Muscle of leg (tissue), 11 donors: ENCODE results near the gene LSAMP. TPM values are rescaled to one million over a fixed set of nuclear protein-coding genes. Genes with fewer than 3 reads are reported as not detected.

ENCODE experiments used
- DNase-seq: peaks from one replicate; pipeline ENCODE4 v3.0.0; 2013
- H3K27ac ChIP-seq: one replicate; pipeline ENCODE4 v1.5.1; 2013; ENCODE audit warnings: mild to moderate bottlenecking, low read length, control low read depth
- H3K27me3 ChIP-seq: one replicate; pipeline ENCODE4 v1.6.1; 2013; ENCODE audit warnings: low read length; ENCODE audit not compliant: control insufficient read depth, insufficient read depth
- H3K36me3 ChIP-seq: one replicate; pipeline ENCODE4 v1.6.1; 2013; ENCODE audit warnings: low read length; ENCODE audit not compliant: control insufficient read depth, insufficient read depth
- H3K4me1 ChIP-seq: one replicate; pipeline ENCODE4 v1.6.1; 2013; ENCODE audit warnings: low read length; ENCODE audit not compliant: control insufficient read depth, insufficient read depth
- H3K4me3 ChIP-seq: one replicate; pipeline ENCODE4 v1.5.1; 2013; ENCODE audit warnings: low read length, control low read depth
- H3K9me3 ChIP-seq: replicated peaks from 2 replicates; pipeline ENCODE4 v1.6.1; 2013; ENCODE audit warnings: low read depth, low read length; ENCODE audit not compliant: control insufficient read depth
- WGBS: methylation state at CpG from one replicate; pipeline ENCODE4 v1.1.5; 2013; ENCODE audit warnings: missing lambda C conversion rate; ENCODE audit not compliant: insufficient coverage; 5-methylcytosine and 5-hydroxymethylcytosine counted together
- polyA plus RNA-seq, 8 donors: library from polyadenylated mRNA; unstranded; fragments of 120-200 nt; gene quantifications; one replicate each; pipeline versions ENCODE4 v1.2.1 to v1.2.3, GENCODE V29; 2013; ENCODE audit warnings: inconsistent platforms in 1 of 8, low replicate concordance in 1 of 8; ENCODE audit not compliant: insufficient read length in 8 of 8, insufficient read depth in 1 of 8
- total RNA-seq: library from RNA; stranded (reverse); fragments of 120-200 nt; gene quantifications from one replicate; pipeline ENCODE4 v1.2.4, GENCODE V29; 2013

Gene LSAMP
- total and polyA plus RNA-seq, 9 donors = 3.5 to 13.4 (median 6.3) TPM

GRCh38 chr3:116405231-116405630 lies 40.1 kb downstream of the LSAMP start:
- DNase-seq = no peak
- no CpG with 5 or more reads among the region's 2 CpGs for WGBS

GRCh38 chr3:116399701-116400226 lies 45.5 kb downstream of the LSAMP start:
- Histone ChIP-seq H3K27ac (no peak overlapping the region), H3K4me3 (no peak overlapping the region), H3K4me1 (no peaks in the 10 kb centered on the region), H3K36me3 (no peaks in the 10 kb centered on the region), H3K27me3 (no peaks in the 10 kb centered on the region), H3K9me3 (no peaks in the 10 kb centered on the region)
- WGBS = no CpG with 5 or more reads among the region's 2 CpGs
- no peak for DNase-seq

More at GRCh38 chr3:116405231-116405630, 40.1 kb downstream of the LSAMP start:
- no peak overlapping the region for H3K4me3 ChIP-seq
- no peaks in the 10 kb centered on the region for H3K9me3 ChIP-seq
- H3K27ac ChIP-seq = no peak overlapping the region
- no peaks in the 10 kb centered on the region for H3K4me1 ChIP-seq
- H3K36me3 ChIP-seq = no peaks in the 10 kb centered on the region
- H3K27me3 ChIP-seq = no peaks in the 10 kb centered on the region

GRCh38 chr3:116394365-116394764 lies 50.9 kb downstream of the LSAMP start:
- no peak overlapping the region for H3K4me3 ChIP-seq
- no peak for DNase-seq
- H3K27me3 ChIP-seq = no peaks in the 10 kb centered on the region
- WGBS = 54% methylated on average over 2 of the region's 4 CpGs
- H3K36me3 ChIP-seq = no peaks in the 10 kb centered on the region
- H3K9me3 ChIP-seq = peaks cover 14% of the 10 kb centered on the region
- H3K27ac ChIP-seq = no peak overlapping the region
- no peaks in the 10 kb centered on the region for H3K4me1 ChIP-seq

- Histone ChIP-seq H3K4me1 (no peaks in the 10 kb centered on the region), H3K27ac (no peak overlapping the region), H3K27me3 (no peaks in the 10 kb centered on the region), H3K4me3 (no peak overlapping the region), H3K9me3 (peaks cover 14% of the 10 kb centered on the region), H3K36me3 (no peaks in the 10 kb centered on the region)
- DNase-seq = no peak
- WGBS = 84% methylated on average over 2 of the region's 3 CpGs
Observed at GRCh38 chr3:116393199-116393598, 52.1 kb downstream of the LSAMP start.

- Histone ChIP-seq H3K4me3 (no peak overlapping the region), H3K4me1 (no peaks in the 10 kb centered on the region), H3K27ac (no peak overlapping the region), H3K27me3 (no peaks in the 10 kb centered on the region), H3K36me3 (no peaks in the 10 kb centered on the region), H3K9me3 (peaks cover 14% of the 10 kb centered on the region)
- WGBS = 84% methylated on average over 3 of the region's 3 CpGs
- DNase-seq = no peak
Observed at GRCh38 chr3:116392291-116392690, 53.0 kb downstream of the LSAMP start.

GRCh38 chr3:116391296-116392201 lies 53.7 kb downstream of the LSAMP start:
- DNase-seq = no peak
- 95% methylated on average over 17 of the region's 23 CpGs for WGBS
- Histone ChIP-seq H3K27me3 (no peaks in the 10 kb centered on the region), H3K4me1 (no peaks in the 10 kb centered on the region), H3K9me3 (peaks cover 14% of the 10 kb centered on the region), H3K36me3 (no peaks in the 10 kb centered on the region), H3K27ac (no peak overlapping the region), H3K4me3 (no peak overlapping the region)

GRCh38 chr3:116390318-116390717 lies 55.0 kb downstream of the LSAMP start:
- no peak for DNase-seq
- Histone ChIP-seq H3K36me3 (no peaks in the 10 kb centered on the region), H3K9me3 (peaks cover 14% of the 10 kb centered on the region), H3K27me3 (no peaks in the 10 kb centered on the region), H3K27ac (no peak overlapping the region), H3K4me1 (no peaks in the 10 kb centered on the region), H3K4me3 (no peak overlapping the region)
- 100% methylated on average over 1 of the region's 1 CpG for WGBS

GRCh38 chr3:116388867-116389385 lies 56.4 kb downstream of the LSAMP start:
- no CpG with 5 or more reads among the region's 2 CpGs for WGBS

GRCh38 chr3:116386168-116386567 lies 59.1 kb downstream of the LSAMP start:
- WGBS = 100% methylated on average over 1 of the region's 2 CpGs
- H3K36me3 ChIP-seq = no peaks in the 10 kb centered on the region
- H3K9me3 ChIP-seq = no peaks in the 10 kb centered on the region
- H3K4me3 ChIP-seq = no peak overlapping the region
- DNase-seq = no peak
- H3K27ac ChIP-seq = no peak overlapping the region
- H3K4me1 ChIP-seq = no peaks in the 10 kb centered on the region
- no peaks in the 10 kb centered on the region for H3K27me3 ChIP-seq

More at GRCh38 chr3:116388867-116389385, 56.4 kb downstream of the LSAMP start:
- no peaks in the 10 kb centered on the region for H3K4me1 ChIP-seq
- no peak overlapping the region for H3K27ac ChIP-seq
- peak; percentile 16 for DNase-seq
- no peaks in the 10 kb centered on the region for H3K27me3 ChIP-seq
- no peaks in the 10 kb centered on the region for H3K36me3 ChIP-seq
- no peak overlapping the region for H3K4me3 ChIP-seq
- peaks cover 14% of the 10 kb centered on the region for H3K9me3 ChIP-seq

- no CpG with 5 or more reads among the region's 2 CpGs for WGBS
- Histone ChIP-seq H3K4me1 (no peaks in the 10 kb centered on the region), H3K27me3 (no peaks in the 10 kb centered on the region), H3K4me3 (no peak overlapping the region), H3K36me3 (no peaks in the 10 kb centered on the region), H3K9me3 (no peaks in the 10 kb centered on the region), H3K27ac (no peak overlapping the region)
- no peak for DNase-seq
Observed at GRCh38 chr3:116384717-116385116, 60.6 kb downstream of the LSAMP start.
